SK-N-MC (cell line): ENCODE measurements around the gene MAGED4B.
A peak's percentile ranks its signal among the peaks of the same experiment; 100 is the strongest.
"Not testable (repeated sequence)": the region's sequence is repeated elsewhere in the genome, so short reads cannot be mapped to it uniquely, and the experiment has no call there.

Experiments used
- DNase-seq: peaks from one replicate; pipeline ENCODE4 v3.0.0-alpha.2; 2011; ENCODE audit warnings: low read depth, low spot score
- H3K27ac ChIP-seq: fragments of 200-600 bp; sonication (generic); 2 replicates; pipeline ENCODE4 v1.5.1; 2016; ENCODE audit warnings: mixed run types
- H3K36me3 ChIP-seq: fragments of 200-600 bp; sonication (generic); 2 replicates; pipeline ENCODE4 v1.6.1; 2017; ENCODE audit warnings: antibody characterized with exemption, low read length, mixed read lengths; ENCODE audit not compliant: insufficient read depth
- H3K4me3 ChIP-seq: fragments of 200-600 bp; sonication (generic); 2 replicates; pipeline ENCODE4 v1.5.1; 2016
- H3K9ac ChIP-seq: fragments of 200-600 bp; sonication (generic); 2 replicates; pipeline ENCODE4 v1.8.0; 2017; ENCODE audit warnings: mixed run types, mixed read lengths; ENCODE audit not compliant: insufficient read length
- H3K9me3 ChIP-seq: fragments of 200-600 bp; sonication (generic); 2 replicates; pipeline ENCODE4 v1.6.1; 2017; ENCODE audit warnings: low read depth, mild to moderate bottlenecking, antibody characterized with exemption, low read length, moderate library complexity, mixed read lengths
- EZH2 ChIP-seq: fragments of 200-600 bp; sonication (generic); IDR thresholded peaks from one replicate; pipeline ENCODE4 v1.6.1; 2017; ENCODE audit warnings: antibody characterized with exemption
- FOXP2 ChIP-seq: optimal IDR thresholded peaks from 2 replicates; pipeline ENCODE3; 2011; ENCODE audit warnings: mild to moderate bottlenecking, moderate library complexity; ENCODE audit not compliant: insufficient read depth; ENCODE audit errors: extremely low read length, control extremely low read depth
- POLR2AphosphoS5 ChIP-seq: IDR thresholded peaks from 2 replicates; pipeline ENCODE4 v1.6.1; 2012; ENCODE audit warnings: mild to moderate bottlenecking, low read depth, low read length, borderline replicate concordance

The MAGED4B gene, protein sequence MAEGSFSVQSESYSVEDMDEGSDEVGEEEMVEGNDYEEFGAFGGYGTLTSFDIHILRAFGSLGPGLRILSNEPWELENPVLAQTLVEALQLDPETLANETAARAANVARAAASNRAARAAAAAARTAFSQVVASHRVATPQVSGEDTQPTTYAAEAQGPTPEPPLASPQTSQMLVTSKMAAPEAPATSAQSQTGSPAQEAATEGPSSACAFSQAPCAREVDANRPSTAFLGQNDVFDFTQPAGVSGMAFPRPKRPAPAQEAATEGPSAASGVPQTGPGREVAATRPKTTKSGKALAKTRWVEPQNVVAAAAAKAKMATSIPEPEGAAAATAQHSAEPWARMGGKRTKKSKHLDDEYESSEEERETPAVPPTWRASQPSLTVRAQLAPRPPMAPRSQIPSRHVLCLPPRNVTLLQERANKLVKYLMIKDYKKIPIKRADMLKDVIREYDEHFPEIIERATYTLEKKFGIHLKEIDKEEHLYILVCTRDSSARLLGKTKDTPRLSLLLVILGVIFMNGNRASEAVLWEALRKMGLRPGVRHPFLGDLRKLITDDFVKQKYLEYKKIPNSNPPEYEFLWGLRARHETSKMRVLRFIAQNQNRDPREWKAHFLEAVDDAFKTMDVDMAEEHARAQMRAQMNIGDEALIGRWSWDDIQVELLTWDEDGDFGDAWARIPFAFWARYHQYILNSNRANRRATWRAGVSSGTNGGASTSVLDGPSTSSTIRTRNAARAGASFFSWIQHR

DNA sequence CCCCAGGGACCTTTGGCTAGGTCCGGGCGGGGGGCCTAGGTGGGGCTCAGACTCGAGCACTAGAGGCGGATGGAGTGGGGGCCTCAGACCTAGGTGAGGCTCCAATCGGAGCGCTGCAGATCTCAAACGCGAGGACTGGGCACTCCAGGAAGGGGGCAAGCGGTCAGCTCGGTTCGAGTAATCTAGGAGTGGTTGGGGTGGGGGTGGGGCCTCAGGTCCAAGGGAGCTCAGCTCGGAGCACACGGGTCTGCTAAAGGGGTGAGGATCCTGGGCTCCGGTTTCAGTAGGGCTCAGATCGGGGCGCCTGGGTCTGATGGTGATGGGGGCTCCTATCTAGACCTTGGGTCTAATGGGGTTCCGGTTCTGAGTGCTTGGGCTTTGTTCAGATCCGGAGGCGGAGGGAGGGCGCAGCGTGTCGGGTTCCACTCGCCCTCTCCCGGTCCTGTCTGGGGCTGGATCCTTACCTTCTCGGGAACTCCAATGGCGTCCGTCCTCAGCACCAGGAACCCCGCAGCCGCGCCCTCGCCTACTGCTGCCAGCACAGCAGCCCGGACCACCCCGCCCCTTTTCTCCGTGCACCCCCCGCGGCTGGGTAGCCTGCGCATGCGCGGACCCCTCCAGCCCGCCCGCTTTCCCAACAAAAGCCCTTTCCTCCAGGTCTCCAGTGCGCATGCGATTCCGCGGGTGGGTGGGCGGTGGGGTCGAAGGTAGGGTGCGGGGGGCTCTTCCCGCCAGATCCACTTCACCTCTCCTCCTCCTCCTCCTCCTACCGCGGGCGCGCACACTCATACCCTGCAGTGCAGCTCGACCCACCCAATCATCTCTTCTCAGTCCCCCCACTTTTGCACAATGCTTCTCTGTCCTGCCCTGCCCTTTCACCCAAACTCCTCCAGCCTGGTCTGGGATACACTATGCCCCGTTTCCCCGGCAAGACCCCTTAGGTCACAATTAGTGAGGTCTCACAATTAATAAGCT, at the start of gene MAGED4B:
TSS of gene MAGED4B (minus strand) at position 518 of the 975 bp plus-strand sequence. CDS start 1,011 bp downstream, outside the sequence.
- not testable (repeated sequence) for DNase-seq, H3K27ac ChIP-seq, H3K36me3 ChIP-seq, H3K9me3 ChIP-seq, H3K4me3 ChIP-seq, H3K9ac ChIP-seq

DNA sequence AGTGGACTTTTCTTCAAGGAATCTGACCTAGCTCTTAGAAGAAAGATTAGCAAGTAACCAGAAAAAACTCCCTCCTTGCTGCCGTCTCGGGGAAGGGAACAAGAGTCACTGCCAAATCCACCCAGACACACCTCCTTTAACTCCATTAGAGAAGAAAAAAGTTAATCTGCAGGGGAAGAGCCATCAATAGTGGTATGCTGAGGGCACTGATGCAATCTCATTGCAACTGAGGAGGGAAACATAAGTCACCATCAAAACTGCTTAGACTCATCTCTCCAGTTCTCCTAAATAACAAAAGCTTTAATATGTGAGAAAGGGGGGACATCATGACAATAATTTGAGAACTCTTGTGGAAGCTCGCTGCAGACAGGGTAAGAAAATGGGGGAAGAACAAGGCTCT, 49.3 kb upstream of the MAGED4B start:
- Histone ChIP-seq H3K4me3 (no peak overlapping the region), H3K36me3 (no peaks in the 10 kb centered on the region), H3K27ac (no peak overlapping the region), H3K9ac (no peak overlapping the region), H3K9me3 (no peaks in the 10 kb centered on the region)
- peak; percentile 2 for DNase-seq
- TF ChIP-seq EZH2 (no peak), POLR2AphosphoS5 (no peak), FOXP2 (no peak)

DNA sequence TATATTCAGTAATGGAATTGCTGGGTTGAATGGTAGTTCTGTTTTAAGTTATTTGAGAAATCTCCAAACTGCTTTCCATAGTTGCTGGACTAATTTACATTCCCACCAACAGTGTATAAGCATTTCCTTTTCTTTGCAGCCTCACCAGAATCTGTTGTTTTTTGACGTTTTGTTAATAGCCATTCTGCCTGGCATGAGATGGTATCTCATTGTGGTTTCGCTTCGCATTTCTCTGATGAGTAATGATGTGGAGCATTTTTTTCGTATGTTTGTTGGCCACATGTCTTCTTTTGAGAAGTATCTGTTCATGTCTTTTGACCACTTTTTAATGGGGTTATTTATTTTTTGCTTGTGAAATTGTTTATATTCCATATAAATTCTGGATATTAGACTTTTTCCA, 13.6 kb upstream of the MAGED4B start:
- H3K27ac ChIP-seq: no peak overlapping the region
- no peak for TF ChIP-seq FOXP2
- no peak for TF ChIP-seq POLR2AphosphoS5
- no peak for TF ChIP-seq EZH2
- H3K9me3 ChIP-seq: no peaks in the 10 kb centered on the region
- no peak overlapping the region for H3K4me3 ChIP-seq
- no peak overlapping the region for H3K9ac ChIP-seq
- H3K36me3 ChIP-seq: no peaks in the 10 kb centered on the region
- peak; percentile 34 for DNase-seq

DNA sequence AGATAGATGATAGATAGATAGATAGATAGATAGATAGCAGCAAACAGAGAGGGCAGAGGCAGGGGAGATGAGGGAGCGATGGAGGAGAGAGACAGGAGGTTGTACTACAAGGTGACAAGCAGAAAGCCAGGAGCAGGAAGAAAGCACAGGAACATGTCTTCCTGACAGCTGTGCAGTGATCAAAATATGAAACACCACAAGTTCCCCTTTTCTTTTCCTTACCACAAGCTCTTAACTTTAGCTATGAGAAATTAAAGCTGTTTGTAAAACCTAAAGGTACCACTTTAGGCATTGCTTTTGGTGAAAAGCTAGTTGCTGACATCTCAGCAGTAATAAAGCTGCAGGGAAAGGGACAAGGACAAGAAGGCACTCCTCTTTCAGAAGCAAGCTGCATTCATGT, 9.1 kb upstream of the MAGED4B start:
- Histone ChIP-seq H3K9me3 (no peaks in the 10 kb centered on the region), H3K4me3 (no peak overlapping the region), H3K27ac (no peak overlapping the region), H3K36me3 (no peaks in the 10 kb centered on the region), H3K9ac (no peak overlapping the region)
- DNase-seq: no peak
- TF ChIP-seq EZH2: no peak
- no peak for TF ChIP-seq FOXP2
- TF ChIP-seq POLR2AphosphoS5: no peak

DNA sequence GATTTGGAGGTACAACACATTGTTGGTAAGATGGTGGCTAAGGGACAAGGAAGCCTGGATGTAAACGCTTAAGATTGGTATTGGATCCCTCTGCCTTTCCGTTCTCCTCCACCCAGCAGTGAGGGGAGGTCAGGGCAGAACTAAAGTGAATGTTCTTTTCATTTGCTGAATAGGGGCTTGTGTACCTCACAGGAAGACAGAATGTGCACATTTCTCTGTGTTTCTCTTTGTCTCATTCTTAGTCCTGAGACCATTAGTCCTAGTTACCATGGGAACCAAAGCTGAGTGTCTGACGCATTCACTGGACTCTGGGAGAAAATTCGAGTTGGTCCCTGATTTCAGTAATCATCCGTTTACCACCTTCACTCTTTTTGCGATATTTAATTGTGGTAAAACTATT, 26.7 kb downstream of the MAGED4B start:
- not testable (repeated sequence) for H3K9me3 ChIP-seq, H3K27ac ChIP-seq, H3K36me3 ChIP-seq, DNase-seq, H3K9ac ChIP-seq, H3K4me3 ChIP-seq

DNA sequence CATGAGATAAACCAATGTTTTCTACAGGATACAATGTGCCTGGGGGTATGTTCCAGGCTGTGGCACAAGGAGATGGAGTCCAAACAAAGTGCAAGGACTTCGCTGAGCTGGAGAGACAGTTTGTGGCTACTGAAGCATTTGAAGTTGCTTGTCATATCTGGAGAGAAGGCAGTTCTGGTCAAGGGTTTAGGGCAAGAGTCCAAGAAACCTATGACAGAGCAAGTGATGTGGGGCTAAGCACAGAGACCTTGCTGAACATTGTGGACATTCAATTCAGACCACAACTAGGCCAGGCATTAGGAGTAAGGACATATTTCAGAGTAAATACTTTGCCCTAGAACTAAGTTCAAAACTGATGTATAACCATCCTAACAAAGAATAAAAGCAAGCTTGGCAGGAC, 34.8 kb downstream of the MAGED4B start:
- TF ChIP-seq POLR2AphosphoS5: no peak
- TF ChIP-seq EZH2: no peak
- TF ChIP-seq FOXP2: no peak
- no peak for DNase-seq
- Histone ChIP-seq H3K27ac (no peak overlapping the region), H3K9me3 (no peaks in the 10 kb centered on the region), H3K4me3 (no peak overlapping the region), H3K9ac (no peak overlapping the region), H3K36me3 (no peaks in the 10 kb centered on the region)

DNA sequence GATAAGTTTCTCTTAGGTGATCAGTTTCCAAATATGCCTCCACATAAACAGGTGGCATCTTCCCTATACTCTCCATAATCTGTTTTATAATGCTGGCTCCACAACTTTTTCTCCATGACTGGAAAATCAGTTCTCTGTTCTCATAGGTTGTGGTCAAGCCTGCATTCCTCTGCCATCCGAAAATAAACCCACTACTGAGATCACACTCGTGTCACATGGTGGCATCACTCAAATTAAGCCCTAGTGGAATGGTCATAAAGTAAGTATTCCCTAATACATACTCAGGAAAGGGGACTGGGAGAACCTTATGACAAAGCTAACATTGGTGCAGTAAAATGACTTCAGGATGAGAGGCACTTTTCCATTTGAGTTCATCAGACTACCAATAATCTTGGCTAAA, 37.6 kb downstream of the MAGED4B start:
- Histone ChIP-seq H3K27ac (no peak overlapping the region), H3K4me3 (no peak overlapping the region), H3K36me3 (no peaks in the 10 kb centered on the region), H3K9me3 (no peaks in the 10 kb centered on the region), H3K9ac (no peak overlapping the region)
- no peak for DNase-seq
- TF ChIP-seq EZH2 (no peak), POLR2AphosphoS5 (no peak), FOXP2 (no peak)

DNA sequence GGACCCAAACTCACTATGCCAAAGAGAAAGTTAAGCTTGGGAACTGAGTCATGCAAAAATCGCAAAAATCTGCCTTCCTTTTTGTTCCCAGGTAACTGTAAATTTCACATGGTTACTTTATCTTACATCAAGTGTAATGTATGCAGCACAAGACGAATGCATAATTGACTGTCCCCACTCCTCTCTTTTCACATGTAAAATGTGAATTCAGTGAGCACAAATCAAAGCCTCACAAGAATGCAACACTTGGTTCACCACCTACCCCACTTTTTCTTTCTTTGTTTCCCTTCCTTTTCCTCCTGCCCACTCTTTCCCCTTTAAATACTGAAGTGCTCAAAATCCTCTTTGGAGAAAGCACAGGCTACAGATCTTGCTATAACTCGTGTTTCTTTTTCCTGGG, 53.2 kb downstream of the MAGED4B start:
- Histone ChIP-seq H3K4me3 (no peak overlapping the region), H3K9me3 (no peaks in the 10 kb centered on the region), H3K27ac (no peak overlapping the region), H3K36me3 (no peaks in the 10 kb centered on the region), H3K9ac (no peak overlapping the region)
- TF ChIP-seq EZH2 (no peak), POLR2AphosphoS5 (no peak), FOXP2 (no peak)
- DNase-seq: no peak
